ENCODE results near the gene GTPBP3. TPM values are rescaled to one million over a fixed set of nuclear protein-coding genes. Genes with fewer than 3 reads are reported as not detected.
A peak's percentile ranks its signal among the peaks of the same experiment; 100 is the strongest.

Gene GTPBP3
- polyA plus RNA-seq, 1 donor (not counting 4 experiments of a cell fraction or from before 2014, with no cell fraction given): 7.2 TPM

DNA sequence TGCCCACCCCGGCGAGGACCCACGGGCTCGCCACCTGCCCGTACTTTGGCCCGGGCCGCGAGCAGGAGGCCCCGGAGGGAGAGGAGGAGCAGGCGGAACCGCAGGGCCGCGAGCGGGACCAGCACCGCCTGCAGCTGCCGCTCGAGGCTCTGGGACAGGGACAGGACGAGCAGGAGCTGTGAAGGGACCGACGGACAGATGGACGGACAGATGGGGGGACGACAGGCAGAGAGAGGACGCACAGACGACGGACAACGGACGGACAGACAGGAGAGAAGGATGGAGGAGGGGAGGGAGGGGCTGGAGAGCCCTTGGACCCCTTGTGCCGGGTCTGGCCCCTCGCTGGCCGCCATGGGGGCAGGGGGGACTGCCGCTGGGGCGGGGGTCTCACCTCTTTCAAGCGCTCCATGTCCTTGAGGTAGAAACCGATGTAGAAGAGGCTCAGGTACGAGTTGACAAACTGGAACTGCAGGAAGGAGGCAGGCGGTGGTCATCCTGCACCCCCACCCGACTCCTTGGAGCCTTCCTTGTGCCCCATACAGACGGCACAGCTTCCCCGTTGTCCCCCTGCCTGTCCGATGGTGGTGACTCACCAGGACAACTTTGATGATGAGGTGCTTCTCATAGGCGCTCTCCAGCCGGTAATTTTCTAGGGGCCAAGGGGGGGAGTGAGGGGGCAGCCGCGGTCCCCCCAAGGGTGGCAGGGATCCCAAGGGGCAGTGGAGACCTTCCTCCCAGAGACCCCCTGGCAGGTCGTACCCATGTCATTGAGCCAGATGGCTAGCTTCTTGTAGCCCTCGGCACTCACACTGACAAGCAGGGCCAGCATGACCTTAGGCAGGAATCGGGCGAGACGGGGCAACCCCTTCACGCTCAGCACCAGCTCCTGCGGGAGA, 7.7 kb upstream of the GTPBP3 start:
- Histone ChIP-seq H3K9me3 (ENCODE audit: control insufficient read depth, low read depth, low read length) (no peaks in the 10 kb centered on the region), H3K27ac (ENCODE audit: control insufficient read depth, insufficient read depth, low read length) (no peak overlapping the region), H2AFZ (ENCODE audit: control insufficient read depth, low read length) (no peak overlapping the region), H3K79me2 (ENCODE audit: control insufficient read depth, insufficient read depth, low read length) (no peaks in the 10 kb centered on the region), H3K9me1 (ENCODE audit: control insufficient read depth, extremely low read depth, insufficient read depth, low read length) (no peaks in the 10 kb centered on the region), H3K36me3 (ENCODE audit: control insufficient read depth in 2 of 2, extremely low read depth in 1 of 2, insufficient read depth in 2 of 2, low read length in 2 of 2) (no peaks in the 10 kb centered on the region), H3K4me3 (ENCODE audit: control insufficient read depth in 2 of 3, extremely low read depth in 1 of 3, insufficient read depth in 2 of 3, low read depth in 1 of 3, low read length in 3 of 3) (no peak overlapping the region), H4K20me1 (ENCODE audit: control insufficient read depth, extremely low read depth, insufficient read depth, low read length) (no peaks in the 10 kb centered on the region), H3K27me3 (ENCODE audit: control insufficient read depth, extremely low read depth, insufficient read depth, low read length) (peaks cover 25% of the 10 kb centered on the region), H3K4me2 (ENCODE audit: control insufficient read depth, extremely low read depth, insufficient read depth, low read depth, low read length) (peak overlapping the region; percentile 31), H3K9ac (ENCODE audit: control insufficient read depth, extremely low read depth, insufficient read depth, low read length) (no peak overlapping the region), H3K4me1 (ENCODE audit: control insufficient read depth, extremely low read depth, insufficient read depth, low read length) (peaks cover 20% of the 10 kb centered on the region)
- TF ChIP-seq, protein P1, sequence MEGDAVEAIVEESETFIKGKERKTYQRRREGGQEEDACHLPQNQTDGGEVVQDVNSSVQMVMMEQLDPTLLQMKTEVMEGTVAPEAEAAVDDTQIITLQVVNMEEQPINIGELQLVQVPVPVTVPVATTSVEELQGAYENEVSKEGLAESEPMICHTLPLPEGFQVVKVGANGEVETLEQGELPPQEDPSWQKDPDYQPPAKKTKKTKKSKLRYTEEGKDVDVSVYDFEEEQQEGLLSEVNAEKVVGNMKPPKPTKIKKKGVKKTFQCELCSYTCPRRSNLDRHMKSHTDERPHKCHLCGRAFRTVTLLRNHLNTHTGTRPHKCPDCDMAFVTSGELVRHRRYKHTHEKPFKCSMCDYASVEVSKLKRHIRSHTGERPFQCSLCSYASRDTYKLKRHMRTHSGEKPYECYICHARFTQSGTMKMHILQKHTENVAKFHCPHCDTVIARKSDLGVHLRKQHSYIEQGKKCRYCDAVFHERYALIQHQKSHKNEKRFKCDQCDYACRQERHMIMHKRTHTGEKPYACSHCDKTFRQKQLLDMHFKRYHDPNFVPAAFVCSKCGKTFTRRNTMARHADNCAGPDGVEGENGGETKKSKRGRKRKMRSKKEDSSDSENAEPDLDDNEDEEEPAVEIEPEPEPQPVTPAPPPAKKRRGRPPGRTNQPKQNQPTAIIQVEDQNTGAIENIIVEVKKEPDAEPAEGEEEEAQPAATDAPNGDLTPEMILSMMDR (optimal IDR thresholded peaks at IDR 0.05 in 1 of 3, IDR thresholded peaks at IDR 0.05 in 1 of 3, conservative IDR thresholded peaks at IDR 0.05 in 1 of 3; ENCODE audit: extremely low read depth in 1 of 3, insufficient read depth in 2 of 3, low read length in 3 of 3): no peak
- TF ChIP-seq EZH2 (IDR thresholded peaks at IDR 0.05; ENCODE audit: low read length): peak; percentile 80
- no peak for FAIRE-seq
- dilution Hi-C loops (cut with MboI; ENCODE audit: extremely low pct_ligation_motif_present, low sequenced_read_pairs): no loop called here
- DNase-seq (ENCODE audit: low read depth, low spot score): no peak

DNA sequence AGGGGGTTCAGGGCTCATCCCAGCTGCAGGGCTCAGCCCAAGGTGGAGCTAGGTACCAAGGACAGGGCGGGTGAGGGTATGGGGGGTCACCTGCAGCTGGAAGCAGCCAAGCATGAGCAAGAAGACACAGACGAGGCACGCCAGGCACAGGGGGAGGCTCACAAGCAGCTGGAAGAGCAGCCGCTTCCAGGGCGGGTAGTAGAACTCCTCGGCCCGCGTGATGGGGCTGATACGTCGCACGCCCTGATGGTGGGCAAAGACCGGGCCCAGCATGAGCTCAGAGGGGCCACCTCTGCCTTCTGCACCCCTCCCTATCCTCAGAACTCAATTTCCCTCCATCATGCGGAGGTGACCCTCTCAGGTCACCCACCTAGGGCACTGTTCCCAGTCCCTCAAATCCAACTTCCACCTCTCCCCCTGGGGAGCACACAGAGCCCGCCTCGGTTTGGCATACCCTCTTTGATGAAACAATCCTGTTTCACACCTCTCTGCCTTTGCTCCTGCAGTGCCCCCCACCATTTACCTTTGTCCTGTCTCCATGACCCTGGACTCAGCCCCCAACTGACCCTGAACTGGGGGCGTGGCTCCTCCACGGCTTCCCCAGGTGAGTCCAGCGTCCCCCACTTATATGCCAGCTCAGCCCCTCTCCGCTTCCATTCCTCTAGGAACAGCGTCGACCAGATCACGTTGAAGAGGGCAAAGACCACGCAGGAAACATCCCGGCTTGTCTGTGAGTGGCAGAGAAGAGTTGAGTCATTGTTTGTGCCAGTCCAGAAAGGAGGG, 6.9 kb upstream of the GTPBP3 start:
- no peak for FAIRE-seq
- H3K27me3 ChIP-seq (ENCODE audit: control insufficient read depth, extremely low read depth, insufficient read depth, low read length): peaks cover 25% of the 10 kb centered on the region
- no peak for TF ChIP-seq EZH2 (IDR thresholded peaks at IDR 0.05; ENCODE audit: low read length)
- no peak for DNase-seq (ENCODE audit: low read depth, low spot score)
- H3K9me1 ChIP-seq (ENCODE audit: control insufficient read depth, extremely low read depth, insufficient read depth, low read length): no peaks in the 10 kb centered on the region
- H3K4me1 ChIP-seq (ENCODE audit: control insufficient read depth, extremely low read depth, insufficient read depth, low read length): peaks cover 27% of the 10 kb centered on the region
- no peaks in the 10 kb centered on the region for H3K9me3 ChIP-seq (ENCODE audit: control insufficient read depth, low read depth, low read length)
- H3K27ac ChIP-seq (ENCODE audit: control insufficient read depth, insufficient read depth, low read length): no peak overlapping the region
- H4K20me1 ChIP-seq (ENCODE audit: control insufficient read depth, extremely low read depth, insufficient read depth, low read length): no peaks in the 10 kb centered on the region
- no peak overlapping the region for H3K4me3 ChIP-seq (ENCODE audit: control insufficient read depth in 2 of 3, extremely low read depth in 1 of 3, insufficient read depth in 2 of 3, low read depth in 1 of 3, low read length in 3 of 3)
- H3K36me3 ChIP-seq (ENCODE audit: control insufficient read depth in 2 of 2, extremely low read depth in 1 of 2, insufficient read depth in 2 of 2, low read length in 2 of 2): no peaks in the 10 kb centered on the region
- no peaks in the 10 kb centered on the region for H3K79me2 ChIP-seq (ENCODE audit: control insufficient read depth, insufficient read depth, low read length)
- dilution Hi-C loops (cut with MboI; ENCODE audit: extremely low pct_ligation_motif_present, low sequenced_read_pairs): no loop called here
- no peak overlapping the region for H3K4me2 ChIP-seq (ENCODE audit: control insufficient read depth, extremely low read depth, insufficient read depth, low read depth, low read length)
- no peak overlapping the region for H2AFZ ChIP-seq (ENCODE audit: control insufficient read depth, low read length)
- H3K9ac ChIP-seq (ENCODE audit: control insufficient read depth, extremely low read depth, insufficient read depth, low read length): no peak overlapping the region
